ENCODE results near the gene LMAN2.
"Not testable (repeated sequence)": the region's sequence is repeated elsewhere in the genome, so short reads cannot be mapped to it uniquely, and the experiment has no call there.

LMAN2 gene

GRCh38 chr5:177378884-177379883 lies 27.7 kb upstream of the LMAN2 start:
- peak; percentile 68 for DNase-seq

GRCh38 chr5:177377851-177378776 lies 26.6 kb upstream of the LMAN2 start:
- DNase-seq = no peak

- DNase-seq = no peak
Observed at GRCh38 chr5:177376107-177376506, 24.6 kb upstream of the LMAN2 start.

GRCh38 chr5:177375516-177375915 lies 24.0 kb upstream of the LMAN2 start:
- DNase-seq = not testable (repeated sequence)

DNA sequence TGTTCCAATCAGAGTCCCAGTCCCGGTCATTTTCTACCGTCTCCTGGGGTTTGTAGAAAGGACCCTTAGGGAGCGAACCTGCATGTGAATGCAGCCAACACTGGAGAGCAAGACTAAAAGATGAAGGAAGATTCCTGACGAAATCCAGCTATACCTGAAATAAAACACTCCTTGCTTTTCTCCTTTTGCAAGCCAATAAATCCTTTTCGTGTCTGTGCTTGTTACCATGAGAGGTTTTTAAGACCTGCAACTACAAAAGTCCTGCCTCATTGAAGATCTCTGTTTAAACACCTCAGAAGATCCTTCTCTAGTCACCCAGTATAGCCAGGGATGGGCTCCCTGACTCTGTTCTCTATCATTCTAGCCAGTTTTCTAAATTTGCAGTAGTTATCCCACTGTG lies 22.7 kb upstream of the LMAN2 start:
- no peak for DNase-seq

DNA sequence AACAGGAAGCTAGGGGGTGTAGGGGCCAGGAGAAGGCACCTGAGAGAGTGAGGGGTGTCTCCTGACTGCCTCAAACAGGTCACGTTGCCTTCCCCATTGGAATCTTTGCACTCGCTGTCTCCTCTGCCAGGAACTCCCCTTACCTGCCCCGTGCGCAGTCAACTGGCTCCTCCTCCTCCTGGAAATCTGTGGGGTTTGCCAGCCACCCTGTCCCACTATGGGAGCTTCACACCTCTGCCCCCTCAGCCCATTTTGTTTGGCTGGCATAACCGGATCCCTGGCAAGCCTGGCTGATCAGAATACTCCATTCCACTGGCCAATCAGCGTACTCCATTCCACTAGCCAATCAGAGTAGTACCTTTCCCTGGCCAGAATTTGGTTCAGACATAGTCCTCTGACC lies 22.3 kb upstream of the LMAN2 start:
- no peak for DNase-seq

DNA sequence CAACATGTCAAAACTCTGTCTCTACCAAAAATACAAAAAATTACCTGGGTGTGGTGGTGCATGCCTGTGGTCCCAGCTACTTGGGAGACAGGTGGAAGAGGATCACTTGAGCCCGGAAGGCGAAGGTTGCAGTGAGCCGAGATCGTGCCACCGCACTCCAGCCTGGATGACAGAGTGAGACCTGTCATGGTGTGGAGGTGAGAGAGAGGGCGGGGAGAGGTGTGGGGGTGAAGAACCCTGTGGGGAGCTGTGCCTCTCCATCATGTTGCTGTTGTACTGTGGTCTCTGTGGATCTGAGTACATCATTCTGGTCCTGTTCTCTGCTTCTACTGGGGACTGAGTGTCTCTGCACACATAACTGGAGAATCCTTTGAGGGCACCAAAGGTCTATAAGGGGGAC lies 21.4 kb upstream of the LMAN2 start:
- no peak for DNase-seq

DNA sequence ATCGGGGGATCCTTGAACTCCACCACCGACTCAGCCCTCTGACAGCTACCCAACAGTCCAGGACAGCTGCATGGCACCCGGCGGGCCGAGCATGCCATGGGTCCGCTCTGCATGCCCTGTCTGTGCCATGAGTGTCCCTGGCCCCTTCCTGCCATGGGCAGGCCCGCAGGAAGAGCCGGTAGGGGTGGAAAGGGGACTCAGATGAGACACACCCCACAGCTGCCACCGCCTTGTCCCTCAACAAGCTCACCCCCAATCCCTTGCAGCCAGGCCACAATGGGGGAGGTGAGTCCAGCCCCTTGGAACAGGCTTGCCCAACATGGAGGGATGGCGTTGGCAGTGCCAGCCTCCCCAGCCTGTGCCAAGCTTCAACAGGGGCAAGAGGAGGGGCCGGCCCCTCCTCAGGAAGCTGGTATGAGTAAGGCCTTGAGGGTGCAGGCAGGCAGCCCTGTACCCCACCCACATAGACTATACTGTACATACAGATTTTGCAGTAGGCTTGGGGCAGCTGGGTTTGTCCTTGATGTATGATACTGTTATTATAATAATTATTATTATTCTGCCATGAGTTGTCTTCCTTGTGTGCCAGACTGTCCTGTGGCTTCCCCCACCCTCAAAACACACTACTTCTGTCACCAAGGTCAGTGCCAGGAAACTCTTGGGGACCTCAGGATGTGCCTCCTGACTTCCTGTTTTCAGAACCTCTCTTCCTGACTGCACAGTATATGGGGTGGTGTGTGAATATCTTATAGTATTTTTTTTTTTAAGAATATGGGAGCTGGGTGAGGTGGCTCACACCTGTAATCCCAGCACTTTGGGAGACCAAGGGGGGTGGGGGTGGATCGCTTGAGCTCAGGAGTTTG lies 20.8 kb upstream of the LMAN2 start:
- peak; percentile 65 for DNase-seq

DNA sequence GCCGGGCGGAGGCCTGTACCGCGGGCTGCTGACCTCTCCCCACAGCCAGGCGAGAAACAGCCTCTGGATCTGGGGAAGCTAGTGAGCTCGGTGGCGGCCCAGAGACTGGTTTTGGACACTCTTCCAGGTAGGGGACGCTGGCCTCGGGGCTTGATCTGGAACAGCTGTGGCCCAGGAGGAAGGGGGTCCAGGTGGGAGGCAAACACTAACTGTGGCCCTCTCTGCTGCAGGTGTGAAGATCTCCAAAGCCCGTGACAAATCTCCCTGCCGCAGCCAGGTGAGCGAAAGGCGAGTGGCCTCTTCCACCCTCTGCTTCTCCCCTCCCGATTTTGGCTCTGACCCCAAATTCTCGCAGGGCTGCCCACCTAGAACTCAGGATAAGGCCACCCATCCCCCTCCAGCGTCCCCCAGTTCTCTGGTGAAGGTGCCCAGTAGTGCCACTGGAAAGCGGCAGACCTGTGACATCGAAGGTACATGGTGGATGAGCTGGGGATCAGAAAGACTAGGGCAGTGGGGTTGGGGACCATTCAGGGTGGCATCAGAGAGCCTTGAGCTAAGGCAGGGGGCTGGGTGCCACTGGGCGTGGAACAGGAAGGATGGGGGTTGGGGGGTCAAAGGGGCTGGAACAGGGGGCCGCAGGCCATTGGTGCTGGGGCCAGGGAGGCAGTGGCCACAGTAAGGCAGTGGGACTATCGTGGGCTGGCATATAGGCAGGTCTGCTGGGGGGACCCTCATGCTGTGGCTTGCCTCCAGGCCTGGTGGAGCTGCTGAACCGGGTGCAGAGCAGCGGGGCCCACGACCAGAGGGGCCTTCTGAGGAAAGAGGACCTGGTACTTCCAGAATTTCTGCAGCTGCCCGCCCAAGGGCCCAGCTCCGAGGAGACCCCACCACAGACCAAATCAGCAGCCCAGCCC lies 19.9 kb upstream of the LMAN2 start:
- DNase-seq = no peak

DNA sequence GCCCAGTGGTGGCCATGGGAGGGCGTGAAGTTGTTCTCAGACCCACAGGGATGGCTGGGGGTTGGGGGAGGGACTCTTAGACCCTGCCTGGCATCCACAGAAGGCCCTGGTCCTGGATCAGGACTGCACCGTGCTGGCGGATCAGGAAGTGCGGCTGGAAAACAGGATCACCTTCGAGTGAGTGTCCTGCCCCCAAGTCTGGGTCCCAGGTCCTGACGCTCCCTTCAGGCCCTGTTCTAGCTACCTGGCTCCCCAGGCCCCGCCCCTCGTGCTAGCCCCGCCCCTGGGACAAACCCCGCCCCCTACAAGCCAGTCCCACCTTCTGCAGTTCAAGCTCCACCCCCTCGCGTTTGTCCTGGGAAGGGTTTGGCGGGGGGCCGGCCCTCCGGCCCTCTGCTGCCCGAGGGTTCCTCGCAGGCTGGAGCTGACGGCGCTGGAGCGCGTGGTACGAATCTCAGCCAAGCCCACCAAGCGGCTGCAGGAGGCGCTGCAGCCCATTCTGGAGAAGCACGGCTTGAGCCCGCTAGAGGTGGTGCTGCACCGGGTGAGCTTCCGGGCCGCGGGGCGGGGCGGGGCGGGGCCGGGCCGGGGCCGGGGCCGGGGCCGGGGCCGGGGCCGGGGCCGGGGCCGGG lies 19.1 kb upstream of the LMAN2 start:
- DNase-seq = peak; percentile 74

DNA sequence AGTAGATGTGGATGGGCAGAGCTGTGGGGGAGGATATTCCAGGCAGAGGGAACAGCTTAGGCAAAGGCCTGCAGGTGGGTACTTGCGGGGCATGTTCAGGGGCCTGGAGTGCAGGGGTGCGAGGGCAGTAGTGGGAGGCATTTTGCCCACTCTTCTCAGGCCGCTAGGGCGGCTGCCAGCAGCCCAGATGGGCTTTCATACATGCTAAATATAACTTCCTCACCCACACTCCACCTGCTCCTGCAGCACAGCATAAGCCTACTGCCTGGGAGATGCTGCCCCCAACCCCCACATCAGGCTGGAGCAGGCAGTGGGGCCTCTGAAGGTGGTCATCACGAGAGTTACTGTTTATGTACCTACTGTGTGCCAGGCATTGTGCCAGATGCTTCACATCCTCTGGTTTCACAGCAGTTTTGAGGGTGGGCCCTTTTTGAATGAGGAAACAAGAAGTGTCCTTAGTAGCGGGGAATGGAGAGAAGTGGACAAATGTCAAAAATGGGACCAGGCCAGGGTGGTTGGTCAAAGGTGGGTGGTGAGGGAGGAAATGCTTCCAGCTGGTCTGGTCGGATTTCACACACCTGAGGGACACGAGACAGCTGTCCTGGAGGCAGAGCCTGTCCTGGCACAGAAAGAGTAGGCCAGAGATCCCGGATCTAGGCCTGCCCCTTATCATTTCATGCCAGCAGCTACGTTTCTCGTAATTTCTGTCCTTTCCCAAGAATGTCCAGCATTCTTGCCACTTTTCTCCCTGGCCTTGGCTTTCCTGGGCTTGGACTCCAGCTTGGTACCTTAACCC lies 18.4 kb upstream of the LMAN2 start:
- DNase-seq = no peak

DNA sequence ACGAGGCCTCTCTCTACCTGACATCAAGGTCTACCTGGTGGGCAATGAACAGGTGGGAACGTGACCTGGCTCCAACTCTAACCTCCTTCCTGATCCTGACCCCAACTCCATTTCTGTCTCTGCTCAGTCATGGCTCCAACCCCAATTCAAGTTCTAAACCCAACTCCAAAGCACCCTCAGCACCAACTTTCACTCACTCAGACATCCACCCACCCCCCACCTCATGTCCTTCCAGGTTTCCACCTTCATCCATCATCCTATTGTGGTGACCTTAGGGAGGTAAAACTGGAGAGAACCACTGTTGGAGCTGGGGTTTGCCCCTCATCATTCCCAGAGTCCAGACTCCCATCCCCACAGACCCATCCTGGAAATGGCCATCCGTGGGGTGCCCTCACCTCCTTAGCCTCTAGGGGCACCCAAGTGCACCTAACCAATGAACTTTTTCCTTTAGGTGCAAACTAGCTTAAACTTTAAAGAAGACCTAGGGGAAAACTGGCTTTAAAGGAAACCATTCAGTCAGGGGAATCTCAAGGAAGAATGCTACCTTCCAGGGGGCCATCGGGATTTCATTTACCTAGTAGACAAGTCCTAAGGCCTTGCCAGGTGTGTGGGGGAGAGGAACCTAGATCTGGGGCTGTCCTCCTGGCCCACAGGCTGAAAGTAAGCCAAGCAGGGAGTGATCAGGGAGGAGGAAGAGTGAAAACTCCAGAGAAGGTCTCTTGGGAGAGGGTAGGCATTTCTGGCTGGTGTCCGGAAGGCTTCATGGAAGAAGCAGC lies 17.6 kb upstream of the LMAN2 start:
- no peak for DNase-seq

DNA sequence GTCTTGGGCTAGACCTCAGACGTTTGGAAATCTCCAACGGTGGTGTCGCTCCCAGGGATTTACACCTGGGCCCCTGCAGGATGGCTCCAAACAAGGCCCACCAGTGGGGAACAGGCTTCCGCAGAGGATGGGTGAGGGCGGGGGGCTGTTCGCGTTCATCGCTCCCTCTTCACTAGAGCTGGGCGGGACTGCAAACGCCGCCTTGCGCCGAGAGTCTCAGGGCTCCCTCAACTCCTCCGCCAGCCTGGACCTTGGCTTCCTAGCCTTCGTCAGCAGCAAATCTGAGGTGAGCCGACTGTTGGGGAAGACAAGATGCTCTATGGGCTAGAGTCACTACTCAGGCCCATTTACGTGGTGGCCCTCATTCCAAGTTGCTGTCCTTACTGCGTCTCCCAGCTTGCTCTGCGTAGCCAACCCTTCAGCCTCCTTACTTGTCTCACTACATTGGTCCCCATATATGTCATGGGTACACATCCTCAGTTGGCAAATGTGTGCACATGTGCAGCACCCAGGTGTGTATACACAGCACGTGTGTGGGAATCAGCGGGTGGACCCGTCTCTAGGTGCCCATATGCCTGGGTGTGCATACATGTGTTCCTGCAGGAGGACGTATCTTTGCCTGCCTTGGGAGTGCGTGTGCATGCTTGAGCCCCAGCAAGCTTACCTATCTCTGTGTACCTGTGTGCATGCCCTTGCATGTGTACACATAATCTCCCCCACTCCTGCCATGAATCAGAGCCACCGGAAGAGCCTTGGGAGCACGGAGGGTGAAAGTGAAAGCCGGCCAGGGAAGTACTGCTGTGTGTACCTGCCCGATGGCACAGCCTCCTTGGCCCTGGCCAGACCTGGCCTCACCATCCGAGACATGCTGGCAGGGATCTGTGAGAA lies 16.8 kb upstream of the LMAN2 start:
- no peak for DNase-seq

DNA sequence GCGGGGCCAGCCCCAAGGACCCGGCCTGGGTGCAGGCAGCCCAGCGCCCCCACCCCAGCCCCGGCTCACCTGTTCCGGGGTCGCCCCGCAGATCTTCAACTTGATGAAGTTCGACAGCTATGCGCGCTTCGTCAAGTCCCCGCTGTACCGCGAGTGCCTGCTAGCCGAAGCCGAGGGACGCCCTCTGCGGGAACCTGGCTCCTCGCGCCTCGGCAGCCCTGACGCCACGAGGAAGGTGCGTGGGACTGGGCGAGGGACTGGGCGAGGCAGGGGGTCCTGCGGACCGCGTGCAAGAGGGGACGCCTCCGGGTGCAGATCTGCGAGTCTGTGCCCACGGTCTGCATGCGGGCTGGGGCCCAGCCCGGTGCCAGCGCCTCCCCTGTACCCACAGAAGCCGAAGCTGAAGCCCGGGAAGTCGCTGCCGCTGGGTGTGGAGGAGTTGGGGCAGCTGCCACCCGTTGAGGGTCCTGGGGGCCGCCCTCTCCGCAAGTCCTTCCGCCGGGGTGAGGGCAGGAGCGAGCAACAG lies 15.9 kb upstream of the LMAN2 start:
- no peak for DNase-seq

DNA sequence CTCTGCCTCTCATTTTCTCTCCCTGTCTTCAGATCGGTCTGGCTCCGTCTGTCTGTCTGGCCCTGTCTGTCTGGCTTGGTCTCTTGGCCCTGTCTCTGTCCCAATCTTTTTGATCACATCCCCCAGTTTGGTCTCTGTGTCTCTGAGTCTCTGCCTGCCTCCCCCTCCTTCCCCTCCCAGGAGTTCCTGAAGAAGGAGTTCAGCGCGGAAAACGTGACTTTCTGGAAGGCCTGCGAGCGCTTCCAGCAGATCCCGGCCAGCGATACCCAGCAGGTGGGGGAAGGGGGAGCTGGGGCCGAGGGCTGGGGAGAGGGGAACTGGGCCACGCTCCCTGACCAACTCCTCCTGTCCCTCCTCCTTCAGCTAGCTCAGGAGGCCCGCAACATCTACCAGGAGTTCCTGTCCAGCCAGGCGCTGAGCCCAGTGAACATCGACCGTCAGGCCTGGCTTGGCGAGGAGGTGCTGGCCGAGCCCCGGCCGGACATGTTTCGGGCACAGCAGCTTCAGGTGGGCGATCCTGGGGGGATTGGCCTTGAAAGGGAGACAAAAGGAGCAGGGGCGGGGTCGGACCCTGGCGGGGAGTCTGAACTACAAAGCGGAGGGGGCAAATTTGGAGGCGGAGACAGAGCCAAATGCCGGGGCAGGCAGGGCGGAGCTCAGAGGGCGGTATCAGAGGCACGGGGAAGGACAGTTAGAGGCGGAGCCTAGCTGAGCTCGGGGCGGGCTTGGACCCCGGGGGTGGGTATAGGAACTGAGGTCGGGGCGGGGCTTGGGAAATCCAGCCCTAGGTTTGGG lies 15.3 kb upstream of the LMAN2 start:
- no peak for DNase-seq

- no peak for DNase-seq
Observed at GRCh38 chr5:177365845-177366527, 14.5 kb upstream of the LMAN2 start.
